ENCODE results near the gene KIF18B. TPM values are rescaled to one million over a fixed set of nuclear protein-coding genes. Genes with fewer than 3 reads are reported as not detected.

KIF18B gene
- total RNA-seq, 1 donor from 2014 or later = not detected

- FAIRE-seq (no peak), DNase-seq (ENCODE audit: low read depth) (no peak)
- Histone ChIP-seq H3K36me3 (ENCODE audit: control insufficient read depth, insufficient read depth, low read length) (peaks cover 24% of the 10 kb centered on the region), H3K4me3 (ENCODE audit: low read depth, low read length) (no peak overlapping the region), H3K27me3 (ENCODE audit: control insufficient read depth, insufficient read depth, low read length) (no peaks in the 10 kb centered on the region)
- TF ChIP-seq CTCF (IDR thresholded peaks at IDR 0.05; ENCODE audit: insufficient read depth, low read length, severe bottlenecking) = no peak
These were observed 68.2 kb downstream of the KIF18B start for GRCh38 chr17:44879376-44879775.

- FAIRE-seq (no peak), DNase-seq (ENCODE audit: low read depth) (peak; percentile 26)
These were observed 68.8 kb downstream of the KIF18B start for GRCh38 chr17:44878627-44879221.

GRCh38 chr17:44877121-44877520, 70.5 kb downstream of the KIF18B start:
- Histone ChIP-seq H3K27me3 (ENCODE audit: control insufficient read depth, insufficient read depth, low read length) (no peaks in the 10 kb centered on the region), H3K36me3 (ENCODE audit: control insufficient read depth, insufficient read depth, low read length) (peaks cover 28% of the 10 kb centered on the region), H3K4me3 (ENCODE audit: low read depth, low read length) (no peak overlapping the region)
- DNase-seq (ENCODE audit: low read depth) = no peak
- TF ChIP-seq CTCF (IDR thresholded peaks at IDR 0.05; ENCODE audit: insufficient read depth, low read length, severe bottlenecking) = no peak
- FAIRE-seq = no peak

More at GRCh38 chr17:44878627-44879221, 68.8 kb downstream of the KIF18B start:
- peak; percentile 56 for TF ChIP-seq CTCF (IDR thresholded peaks at IDR 0.05; ENCODE audit: insufficient read depth, low read length, severe bottlenecking)
- peaks cover 24% of the 10 kb centered on the region for H3K36me3 ChIP-seq (ENCODE audit: control insufficient read depth, insufficient read depth, low read length)
- no peaks in the 10 kb centered on the region for H3K27me3 ChIP-seq (ENCODE audit: control insufficient read depth, insufficient read depth, low read length)
- no peak overlapping the region for H3K4me3 ChIP-seq (ENCODE audit: low read depth, low read length)

- Histone ChIP-seq H3K36me3 (ENCODE audit: control insufficient read depth, insufficient read depth, low read length) (peaks cover 26% of the 10 kb centered on the region), H3K4me3 (ENCODE audit: low read depth, low read length) (no peak overlapping the region), H3K27me3 (ENCODE audit: control insufficient read depth, insufficient read depth, low read length) (no peaks in the 10 kb centered on the region)
- DNase-seq (ENCODE audit: low read depth) (no peak), FAIRE-seq (no peak)
- no peak for TF ChIP-seq CTCF (IDR thresholded peaks at IDR 0.05; ENCODE audit: insufficient read depth, low read length, severe bottlenecking)
These were observed 71.8 kb downstream of the KIF18B start for GRCh38 chr17:44875761-44876160.

Other genes starting within 250 kb of the KIF18B start
- 0.51 and 0.79 TPM in 2 replicates for gene DBF4B, start 239.1 kb downstream of the KIF18B start, total RNA-seq
- gene ADAM11, start 188.8 kb downstream of the KIF18B start, total RNA-seq = 0.13 and 0.53 TPM in 2 replicates
- 0.53 and 2.4 TPM in 2 replicates for gene GJC1, start 117.5 kb downstream of the KIF18B start, total RNA-seq
- gene HIGD1B, start 99.9 kb downstream of the KIF18B start, total RNA-seq = not detected in 2 replicates
- 78.0 and 91.4 TPM in 2 replicates for gene EFTUD2, start 48.3 kb downstream of the KIF18B start, total RNA-seq
- gene GFAP, start 32.3 kb downstream of the KIF18B start, total RNA-seq = not detected in 2 replicates
- not detected in 2 replicates for gene C1QL1, start 20.5 kb upstream of the KIF18B start, total RNA-seq
- gene DCAKD, start 103.9 kb upstream of the KIF18B start, total RNA-seq = 18.2 and 25.9 TPM in 2 replicates
- gene NMT1, start 113.5 kb upstream of the KIF18B start, total RNA-seq = 48.1 and 54.2 TPM in 2 replicates
- gene PLCD3, start 184.7 kb upstream of the KIF18B start, total RNA-seq = 33.9 and 44.0 TPM in 2 replicates
- 6.1 and 8.7 TPM in 2 replicates for gene ACBD4, start 187.9 kb upstream of the KIF18B start, total RNA-seq
- gene HEXIM1, start 200.7 kb upstream of the KIF18B start, total RNA-seq = 7.1 and 12.5 TPM in 2 replicates
- 4.1 and 4.7 TPM in 2 replicates for gene HEXIM2, start 214.1 kb upstream of the KIF18B start, total RNA-seq

Data from bronchial epithelial cell (primary cell).